Muscle of leg (tissue), 11 donors: ENCODE results near the gene SMG7. TPM values are rescaled to one million over a fixed set of nuclear protein-coding genes. Genes with fewer than 3 reads are reported as not detected.
A peak's percentile ranks its signal among the peaks of the same experiment; 100 is the strongest.

ENCODE experiments used
- DNase-seq: peaks from one replicate; pipeline ENCODE4 v3.0.0; 2013
- H3K27ac ChIP-seq: one replicate; pipeline ENCODE4 v1.5.1; 2013; ENCODE audit warnings: mild to moderate bottlenecking, low read length, control low read depth
- H3K27me3 ChIP-seq: one replicate; pipeline ENCODE4 v1.6.1; 2013; ENCODE audit warnings: low read length; ENCODE audit not compliant: control insufficient read depth, insufficient read depth
- H3K36me3 ChIP-seq: one replicate; pipeline ENCODE4 v1.6.1; 2013; ENCODE audit warnings: low read length; ENCODE audit not compliant: control insufficient read depth, insufficient read depth
- H3K4me1 ChIP-seq: one replicate; pipeline ENCODE4 v1.6.1; 2013; ENCODE audit warnings: low read length; ENCODE audit not compliant: control insufficient read depth, insufficient read depth
- H3K4me3 ChIP-seq: one replicate; pipeline ENCODE4 v1.5.1; 2013; ENCODE audit warnings: low read length, control low read depth
- H3K9me3 ChIP-seq: replicated peaks from 2 replicates; pipeline ENCODE4 v1.6.1; 2013; ENCODE audit warnings: low read depth, low read length; ENCODE audit not compliant: control insufficient read depth
- WGBS: methylation state at CpG from one replicate; pipeline ENCODE4 v1.1.5; 2013; ENCODE audit warnings: missing lambda C conversion rate; ENCODE audit not compliant: insufficient coverage; 5-methylcytosine and 5-hydroxymethylcytosine counted together
- polyA plus RNA-seq, 8 donors: library from polyadenylated mRNA; unstranded; fragments of 120-200 nt; gene quantifications; one replicate each; pipeline versions ENCODE4 v1.2.1 to v1.2.3, GENCODE V29; 2013; ENCODE audit warnings: inconsistent platforms in 1 of 8, low replicate concordance in 1 of 8; ENCODE audit not compliant: insufficient read length in 8 of 8, insufficient read depth in 1 of 8
- total RNA-seq: library from RNA; stranded (reverse); fragments of 120-200 nt; gene quantifications from one replicate; pipeline ENCODE4 v1.2.4, GENCODE V29; 2013

Gene SMG7
- total and polyA plus RNA-seq, 9 donors, result 14.7 to 37.6 (median 31.3) TPM

DNA sequence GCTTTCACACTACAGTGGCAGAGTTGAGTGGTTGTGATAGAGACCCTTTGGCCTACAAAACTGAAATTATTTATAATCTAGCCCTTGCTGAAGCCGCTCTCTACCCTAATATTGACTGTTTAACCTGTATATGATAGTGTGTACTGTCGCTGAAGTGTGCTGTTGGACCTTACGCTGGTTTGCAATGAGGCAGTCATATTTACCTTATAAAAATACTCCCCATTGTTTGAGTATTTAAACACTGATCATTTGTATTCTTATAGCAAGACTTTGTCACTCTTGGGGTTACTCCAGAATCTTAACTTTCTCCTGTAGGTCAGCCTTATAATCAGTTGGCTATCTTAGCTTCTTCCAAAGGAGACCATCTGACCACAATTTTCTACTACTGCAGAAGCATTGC is 56.3 kb downstream of the SMG7 start:
- Histone ChIP-seq H3K9me3 (no peaks in the 10 kb centered on the region), H3K4me1 (no peaks in the 10 kb centered on the region), H3K27ac (no peak overlapping the region), H3K36me3 (peaks cover 18% of the 10 kb centered on the region), H3K4me3 (no peak overlapping the region), H3K27me3 (no peaks in the 10 kb centered on the region)
- DNase-seq, result no peak
- WGBS, result no CpG with 5 or more reads among the region's 3 CpGs

DNA sequence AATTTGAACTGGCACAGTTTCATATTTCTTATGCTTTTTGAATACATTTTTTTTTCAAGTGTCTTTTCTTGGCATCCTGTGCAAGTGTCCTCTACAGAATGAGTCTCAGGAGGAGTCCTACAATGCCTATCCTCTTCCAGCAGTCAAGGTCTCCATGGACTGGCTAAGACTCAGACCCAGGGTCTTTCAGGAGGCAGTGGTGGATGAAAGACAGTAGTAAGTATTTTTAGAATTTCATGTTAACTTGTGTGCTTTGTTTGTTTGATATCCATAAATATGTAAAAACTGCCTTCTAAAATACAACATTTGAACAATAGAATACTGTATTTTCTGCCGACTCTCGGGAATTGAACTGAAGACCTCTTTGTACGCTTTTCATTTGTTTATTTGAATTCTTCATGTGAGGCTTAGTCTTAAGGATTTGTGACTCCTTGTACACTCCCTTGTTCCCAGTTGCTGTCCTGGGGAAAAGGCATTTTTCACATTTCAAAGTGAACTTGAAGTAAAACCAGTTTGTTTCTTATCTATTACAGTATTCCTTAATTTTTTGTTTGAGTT is 61.4 kb downstream of the SMG7 start:
- H3K4me1 ChIP-seq, result no peaks in the 10 kb centered on the region
- no peak overlapping the region for H3K27ac ChIP-seq
- H3K36me3 ChIP-seq, result peaks cover 26% of the 10 kb centered on the region
- no peaks in the 10 kb centered on the region for H3K27me3 ChIP-seq
- no peaks in the 10 kb centered on the region for H3K9me3 ChIP-seq
- no peak overlapping the region for H3K4me3 ChIP-seq
- no CpG with 5 or more reads among the region's 3 CpGs for WGBS
- no peak for DNase-seq

DNA sequence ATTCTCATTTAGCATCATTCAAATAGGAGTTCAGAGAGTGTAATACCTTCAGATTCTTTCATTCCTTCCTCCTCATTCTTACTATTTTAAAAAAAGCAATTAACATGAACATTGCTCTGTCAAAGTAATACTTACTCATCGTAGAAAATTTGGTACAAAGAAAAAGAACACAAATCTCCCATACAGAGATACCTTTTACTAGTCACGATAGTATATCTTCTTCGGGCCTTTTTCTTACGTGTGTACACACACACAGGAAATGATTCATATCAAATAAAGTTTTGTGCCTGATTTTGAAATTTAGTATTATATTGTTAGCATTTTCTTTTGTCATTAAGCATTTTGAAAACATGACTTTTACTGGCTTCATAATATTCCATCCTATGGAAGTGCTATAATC is 65.1 kb downstream of the SMG7 start:
- DNase-seq, result no peak
- Histone ChIP-seq H3K9me3 (no peaks in the 10 kb centered on the region), H3K27me3 (no peaks in the 10 kb centered on the region), H3K36me3 (peaks cover 40% of the 10 kb centered on the region), H3K4me3 (no peak overlapping the region), H3K27ac (no peak overlapping the region), H3K4me1 (no peaks in the 10 kb centered on the region)
- WGBS, result no CpG with 5 or more reads among the region's 4 CpGs

DNA sequence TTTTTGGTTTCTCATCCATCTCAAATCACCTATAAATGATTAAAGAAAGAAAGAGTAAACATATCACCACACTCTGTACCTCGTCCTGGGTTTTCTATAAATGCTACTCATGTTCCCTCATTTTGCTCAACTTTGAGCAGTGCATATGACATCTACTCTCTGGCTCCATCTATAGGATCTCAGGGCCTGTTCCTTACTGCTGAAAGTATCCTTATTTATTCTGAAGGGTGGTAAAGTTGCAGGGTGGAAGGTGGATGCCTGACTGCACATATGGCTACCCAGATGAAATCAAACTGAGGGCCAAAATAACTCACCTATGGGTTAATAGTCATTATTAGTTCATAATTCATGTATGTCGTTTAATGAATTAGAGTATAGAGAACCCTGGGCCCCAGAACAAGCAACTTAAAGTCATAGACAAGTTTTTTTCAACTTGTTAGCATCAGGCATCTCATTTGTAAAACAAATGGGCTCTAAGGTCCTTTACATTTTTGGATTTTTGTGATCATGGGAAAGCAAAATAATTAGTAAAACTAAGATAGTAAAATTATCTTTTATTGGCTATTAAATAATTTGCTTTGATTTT is 71.4 kb downstream of the SMG7 start:
- DNase-seq, result peak; percentile 82
- WGBS, result no CpG with 5 or more reads among the region's 2 CpGs
- peaks cover 49% of the 10 kb centered on the region for H3K36me3 ChIP-seq
- no peaks in the 10 kb centered on the region for H3K27me3 ChIP-seq
- H3K27ac ChIP-seq, result no peak overlapping the region
- no peak overlapping the region for H3K4me3 ChIP-seq
- peaks cover 5% of the 10 kb centered on the region for H3K4me1 ChIP-seq
- H3K9me3 ChIP-seq, result no peaks in the 10 kb centered on the region

DNA sequence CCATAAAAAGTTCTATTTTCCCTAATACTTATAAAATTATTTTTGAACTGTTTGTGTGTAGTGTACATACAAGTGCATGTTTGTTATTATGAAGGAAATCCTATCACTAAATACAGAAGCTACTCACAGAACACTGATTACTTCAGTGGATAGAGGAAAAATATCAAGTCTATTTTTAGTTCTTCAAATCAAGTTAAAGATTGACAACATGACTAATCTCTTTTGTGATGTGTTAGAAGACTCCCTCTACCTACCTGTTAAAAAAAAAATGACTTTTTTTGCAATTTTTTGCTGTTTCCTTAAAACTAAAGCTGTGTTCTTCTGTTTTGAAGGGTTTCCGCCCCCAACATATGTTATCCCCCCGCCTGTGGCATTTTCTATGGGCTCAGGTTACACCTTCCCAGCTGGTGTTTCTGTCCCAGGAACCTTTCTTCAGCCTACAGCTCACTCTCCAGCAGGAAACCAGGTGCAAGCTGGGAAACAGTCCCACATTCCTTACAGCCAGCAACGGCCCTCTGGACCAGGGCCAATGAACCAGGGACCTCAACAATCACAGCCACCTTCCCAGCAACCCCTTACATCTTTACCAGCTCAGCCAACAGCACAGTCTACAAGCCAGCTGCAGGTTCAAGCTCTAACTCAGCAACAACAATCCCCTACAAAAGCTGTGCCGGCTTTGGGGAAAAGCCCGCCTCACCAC is 72.4 kb downstream of the SMG7 start:
- no peaks in the 10 kb centered on the region for H3K9me3 ChIP-seq
- H3K27me3 ChIP-seq, result no peaks in the 10 kb centered on the region
- H3K36me3 ChIP-seq, result peaks cover 51% of the 10 kb centered on the region
- no peak overlapping the region for H3K27ac ChIP-seq
- 11% methylated on average over 2 of the region's 5 CpGs for WGBS
- peaks cover 5% of the 10 kb centered on the region for H3K4me1 ChIP-seq
- no peak overlapping the region for H3K4me3 ChIP-seq
- DNase-seq, result peak; percentile 39

DNA sequence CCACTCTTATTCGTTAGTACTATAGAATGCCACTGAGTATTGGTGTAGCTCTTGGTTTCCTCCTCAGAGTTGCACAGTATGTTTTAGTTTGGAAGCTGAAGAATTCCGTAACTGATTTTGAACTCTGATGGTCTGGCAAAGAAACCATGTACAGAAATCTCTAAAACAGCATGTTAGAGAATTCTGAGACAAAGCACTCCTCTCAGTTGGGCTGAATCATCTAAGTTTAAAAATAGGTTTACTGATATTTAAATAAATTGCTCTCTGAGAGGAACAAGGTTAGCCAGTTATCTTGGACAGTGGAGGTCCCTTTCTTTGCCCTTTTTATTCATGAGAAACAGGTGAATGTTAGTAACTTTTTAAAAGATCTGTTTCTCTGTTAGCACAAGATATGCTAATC is 74.1 kb downstream of the SMG7 start:
- DNase-seq, result no peak
- no peaks in the 10 kb centered on the region for H3K27me3 ChIP-seq
- H3K27ac ChIP-seq, result no peak overlapping the region
- no peak overlapping the region for H3K4me3 ChIP-seq
- H3K9me3 ChIP-seq, result no peaks in the 10 kb centered on the region
- peaks cover 5% of the 10 kb centered on the region for H3K4me1 ChIP-seq
- WGBS, result no CpG with 5 or more reads among the region's 2 CpGs
- H3K36me3 ChIP-seq, result peaks cover 50% of the 10 kb centered on the region

DNA sequence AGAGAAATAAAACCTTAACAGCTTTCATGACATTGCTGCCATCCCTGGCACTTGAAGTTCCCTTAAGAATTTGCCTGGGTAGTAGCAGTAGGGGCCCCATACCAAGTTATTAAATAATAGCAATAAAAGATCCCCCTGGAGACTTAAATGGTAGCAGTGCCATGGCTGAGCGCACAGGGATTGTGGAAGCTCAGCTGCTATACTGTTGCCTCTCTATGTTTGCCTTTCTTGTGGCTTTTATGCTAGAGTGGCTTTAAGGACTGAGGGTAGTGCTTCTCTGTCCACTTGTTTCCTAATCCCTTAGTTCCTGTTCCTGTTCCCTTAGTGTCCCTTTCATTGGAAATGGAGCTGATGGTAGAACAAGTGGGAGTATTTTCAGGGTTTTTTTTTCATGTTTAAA is 75.8 kb downstream of the SMG7 start:
- Histone ChIP-seq H3K4me1 (peaks cover 5% of the 10 kb centered on the region), H3K27ac (no peak overlapping the region), H3K27me3 (no peaks in the 10 kb centered on the region), H3K36me3 (peaks cover 57% of the 10 kb centered on the region), H3K9me3 (no peaks in the 10 kb centered on the region), H3K4me3 (no peak overlapping the region)
- no peak for DNase-seq
- WGBS, result no CpG with 5 or more reads among the region's 1 CpG

DNA sequence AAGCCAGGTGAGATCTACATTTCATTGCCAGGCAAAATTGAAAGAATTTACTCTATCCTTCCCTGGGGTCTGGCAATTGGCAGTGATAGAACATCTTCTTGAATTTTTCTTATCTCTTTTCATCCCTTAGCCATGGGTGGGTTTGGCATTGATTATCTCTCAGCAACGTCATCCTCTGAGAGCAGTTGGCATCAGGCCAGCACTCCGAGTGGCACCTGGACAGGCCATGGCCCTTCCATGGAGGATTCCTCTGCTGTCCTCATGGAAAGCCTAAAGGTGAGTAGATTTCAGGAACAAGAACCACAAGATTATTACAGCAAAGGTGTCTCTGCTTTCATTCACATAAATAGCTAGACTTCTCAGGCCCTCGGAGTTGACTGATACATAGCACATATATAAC is 78.6 kb downstream of the SMG7 start:
- Histone ChIP-seq H3K9me3 (no peaks in the 10 kb centered on the region), H3K27me3 (no peaks in the 10 kb centered on the region), H3K27ac (no peak overlapping the region), H3K36me3 (peaks cover 58% of the 10 kb centered on the region), H3K4me3 (no peak overlapping the region), H3K4me1 (no peaks in the 10 kb centered on the region)
- 62% methylated on average over 2 of the region's 3 CpGs for WGBS
- DNase-seq, result no peak

DNA sequence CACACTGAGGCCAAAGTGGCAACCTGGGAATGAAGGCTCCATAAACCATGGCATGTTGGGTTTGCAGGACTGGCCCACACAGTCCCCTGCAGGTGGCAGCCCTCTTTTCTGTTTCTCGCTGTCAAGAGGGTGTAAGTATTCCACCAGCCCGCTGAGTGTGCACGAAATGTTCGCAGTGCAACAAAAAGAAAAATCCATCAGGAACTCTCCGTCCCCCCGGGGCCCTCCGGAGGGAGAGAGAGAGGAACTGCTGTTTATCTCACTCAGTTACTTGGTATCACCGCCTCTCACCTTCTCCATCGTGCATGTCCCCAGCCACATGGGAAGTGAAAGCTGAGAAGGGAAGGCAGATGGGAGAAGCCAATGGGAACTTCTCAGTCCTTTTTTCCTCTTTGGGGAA is 79.6 kb downstream of the SMG7 start:
- WGBS, result no CpG with 5 or more reads among the region's 9 CpGs
- DNase-seq, result no peak
- Histone ChIP-seq H3K9me3 (no peaks in the 10 kb centered on the region), H3K36me3 (peaks cover 52% of the 10 kb centered on the region), H3K4me3 (no peak overlapping the region), H3K27me3 (no peaks in the 10 kb centered on the region), H3K4me1 (no peaks in the 10 kb centered on the region), H3K27ac (no peak overlapping the region)

DNA sequence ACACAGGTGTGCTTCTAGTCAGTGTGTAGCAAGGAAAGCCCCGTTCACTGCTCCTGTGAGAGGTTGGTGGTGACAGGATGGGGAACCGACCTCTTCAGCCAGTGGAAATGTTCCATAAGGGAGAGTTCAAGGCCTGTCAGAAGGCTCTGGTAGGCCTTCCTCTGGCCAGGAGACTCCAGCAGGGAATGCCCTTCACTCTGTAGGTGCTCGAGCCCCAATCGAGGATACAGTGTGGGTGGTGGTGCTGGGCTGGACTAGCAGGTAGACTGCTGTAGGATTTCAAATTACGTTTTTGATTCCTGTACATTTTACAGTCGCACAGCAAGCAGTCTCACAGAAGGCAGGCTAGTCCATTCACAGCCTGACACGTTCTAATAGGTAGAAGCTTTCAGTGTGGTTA is 80.1 kb downstream of the SMG7 start:
- H3K4me3 ChIP-seq, result no peak overlapping the region
- H3K27ac ChIP-seq, result no peak overlapping the region
- H3K9me3 ChIP-seq, result no peaks in the 10 kb centered on the region
- WGBS, result 80% methylated on average over 3 of the region's 7 CpGs
- H3K4me1 ChIP-seq, result no peaks in the 10 kb centered on the region
- H3K36me3 ChIP-seq, result peaks cover 48% of the 10 kb centered on the region
- DNase-seq, result no peak
- H3K27me3 ChIP-seq, result no peaks in the 10 kb centered on the region
